ENCODE data around the gene PSG6. TPM values are rescaled to one million over a fixed set of nuclear protein-coding genes. Genes with fewer than 3 reads are reported as not detected.
"Not testable (repeated sequence)": the region's sequence is repeated elsewhere in the genome, so short reads cannot be mapped to it uniquely, and the experiment has no call there.

Gene PSG6
- total RNA-seq, 2 donors from 2014 or later: not detected

DNA sequence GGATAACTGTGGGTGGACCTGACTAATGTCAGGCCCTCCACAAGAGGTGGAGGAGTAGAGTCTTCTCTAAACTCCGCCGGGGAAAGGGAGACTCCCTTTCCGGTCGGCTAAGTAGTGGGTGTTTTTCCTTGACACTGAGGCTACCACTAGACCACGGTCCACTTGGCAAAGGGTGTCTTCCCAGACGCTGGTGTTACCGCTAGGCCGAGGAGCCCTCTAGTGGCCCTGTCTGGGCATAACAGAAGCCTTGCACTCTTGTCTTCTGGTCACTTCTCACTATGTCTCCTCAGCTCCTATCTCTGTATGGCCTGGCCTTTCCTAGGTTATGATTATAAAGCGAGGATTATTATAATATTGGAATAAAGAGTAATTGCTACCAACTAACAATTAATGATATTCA is 5.4 kb upstream of the PSG6 start:
- H3K4me3 Mint-ChIP-seq; H3K27ac Mint-ChIP-seq; H3K27me3 Mint-ChIP-seq; ATAC-seq; H3K36me3 Mint-ChIP-seq; DNase-seq (ENCODE audit: low spot score); H3K4me1 Mint-ChIP-seq (ENCODE audit: low read depth in 2 of 2); H3K9me3 Mint-ChIP-seq: not testable (repeated sequence)

DNA sequence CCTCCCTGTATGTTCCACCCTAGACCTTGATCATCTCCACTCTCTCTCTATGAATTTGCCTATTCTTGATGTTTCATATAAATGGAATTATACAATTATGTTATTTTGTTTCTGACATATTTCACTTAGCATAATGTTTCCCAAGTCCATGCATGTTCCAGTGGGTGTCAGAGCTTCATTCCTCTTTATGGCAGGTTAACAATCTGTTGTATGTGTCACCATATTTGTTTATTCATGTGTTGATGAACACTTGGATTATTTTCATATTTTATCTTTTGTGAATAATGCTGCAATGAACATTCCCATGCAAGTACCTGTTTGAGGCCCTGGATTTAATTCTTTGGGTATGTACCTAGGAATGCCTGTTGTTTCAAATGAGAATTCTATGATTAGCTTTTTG is 3.3 kb upstream of the PSG6 start:
- H3K27ac Mint-ChIP-seq; DNase-seq (ENCODE audit: low spot score); H3K36me3 Mint-ChIP-seq: not testable (repeated sequence)

DNA sequence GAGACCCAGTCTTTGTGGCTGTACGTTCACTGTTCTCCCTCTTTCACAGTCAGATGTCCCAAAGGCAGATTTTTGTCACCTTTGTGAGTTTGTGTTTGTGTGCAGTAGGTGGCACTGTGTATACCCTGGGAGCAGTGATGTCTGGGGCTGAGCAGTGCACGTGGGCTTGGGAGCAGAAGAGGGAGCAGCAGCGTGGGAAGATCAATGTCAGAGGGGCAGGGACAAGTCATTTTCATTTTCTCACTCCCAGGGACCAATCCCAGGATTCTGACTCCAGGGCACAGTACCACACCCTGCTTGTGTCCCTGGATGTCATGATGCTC is 2.0 kb upstream of the PSG6 start:
- no peaks in the 10 kb centered on the region for H3K4me1 Mint-ChIP-seq (ENCODE audit: low read depth in 2 of 2)
- H3K27ac Mint-ChIP-seq: no peak overlapping the region
- H3K4me3 Mint-ChIP-seq: no peak overlapping the region
- ATAC-seq: no peak
- H3K9me3 Mint-ChIP-seq: no peaks in the 10 kb centered on the region
- no peaks in the 10 kb centered on the region for H3K27me3 Mint-ChIP-seq
- no peaks in the 10 kb centered on the region for H3K36me3 Mint-ChIP-seq
- DNase-seq (ENCODE audit: low spot score): no peak

More for the DNA sequence above, 3.3 kb upstream of the PSG6 start:
- H3K27me3 Mint-ChIP-seq; H3K4me3 Mint-ChIP-seq; H3K4me1 Mint-ChIP-seq (ENCODE audit: low read depth in 2 of 2); ATAC-seq; H3K9me3 Mint-ChIP-seq: not testable (repeated sequence)

DNA sequence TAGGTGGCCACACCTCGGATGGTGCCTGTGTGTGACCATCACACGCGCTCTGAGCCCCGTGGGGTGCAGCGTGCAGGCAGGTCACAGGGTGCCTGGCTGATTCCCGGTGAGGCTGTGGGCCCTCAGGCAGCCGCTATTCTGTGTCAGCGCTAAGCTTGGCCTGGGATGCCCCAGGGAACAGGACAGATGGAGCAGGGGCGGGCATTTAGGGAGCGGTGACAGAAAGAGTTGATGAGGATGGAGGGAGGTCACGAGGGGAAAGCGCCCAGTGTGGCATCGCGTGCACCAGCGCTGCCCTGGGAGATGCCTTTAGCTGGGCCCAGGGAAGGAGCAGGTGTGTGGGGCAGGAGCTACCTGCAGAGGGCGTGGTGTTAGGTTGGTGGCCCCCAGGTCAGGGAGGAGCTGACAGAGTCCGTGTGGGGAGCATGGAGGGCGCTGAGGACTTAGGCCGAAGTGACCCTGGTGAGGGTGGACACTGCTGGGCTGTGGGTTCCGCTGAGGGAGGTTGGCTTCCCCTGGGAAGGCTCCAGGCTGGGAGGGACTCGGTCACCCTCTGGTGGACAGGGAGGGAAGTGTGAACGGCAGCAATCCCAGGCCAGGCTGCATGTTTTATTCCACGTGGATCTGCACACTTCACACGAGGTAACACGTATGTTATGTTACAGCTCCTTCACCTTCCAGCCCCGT is 1.5 kb upstream of the PSG6 start:
- not testable (repeated sequence) for H3K27ac Mint-ChIP-seq; DNase-seq (ENCODE audit: low spot score); ATAC-seq; H3K27me3 Mint-ChIP-seq; H3K9me3 Mint-ChIP-seq; H3K36me3 Mint-ChIP-seq; H3K4me1 Mint-ChIP-seq (ENCODE audit: low read depth in 2 of 2); H3K4me3 Mint-ChIP-seq

DNA sequence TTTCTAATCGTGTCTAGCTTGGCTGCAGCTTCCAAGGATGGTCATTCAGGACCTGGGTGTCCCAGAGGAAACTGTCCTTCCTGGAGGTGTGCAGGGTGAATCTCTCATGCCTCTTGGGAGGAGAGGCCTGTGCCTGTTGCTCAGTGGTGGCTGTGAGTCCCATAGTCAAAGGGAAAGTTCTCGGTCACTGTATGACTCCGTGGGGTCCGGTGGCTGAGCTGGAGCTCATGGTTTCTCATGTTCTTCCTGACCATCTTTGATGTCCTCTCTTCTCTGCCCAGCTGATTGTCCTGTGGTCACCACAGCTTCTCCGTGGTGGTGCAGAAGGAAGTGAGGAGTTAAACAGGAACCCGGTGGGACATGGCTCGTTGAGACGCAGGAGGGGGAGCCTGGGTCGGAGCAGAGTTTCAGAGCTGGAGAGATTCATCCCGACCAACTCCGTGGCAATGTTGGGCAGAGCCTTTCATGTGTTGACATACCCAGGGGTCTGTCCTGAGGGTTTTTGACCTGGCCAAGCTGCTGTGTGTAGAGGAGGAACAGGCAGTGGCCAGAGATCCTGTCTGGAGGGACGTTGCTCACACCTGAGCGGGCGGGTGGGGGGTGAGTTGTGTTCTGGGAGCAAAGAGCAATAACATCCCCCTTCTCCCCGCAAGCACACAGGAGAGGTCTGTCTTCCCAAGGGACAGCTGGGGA is 829 bp upstream of the PSG6 start:
- not testable (repeated sequence) for H3K4me1 Mint-ChIP-seq (ENCODE audit: low read depth in 2 of 2); H3K27me3 Mint-ChIP-seq; H3K9me3 Mint-ChIP-seq; H3K36me3 Mint-ChIP-seq; H3K27ac Mint-ChIP-seq; ATAC-seq; DNase-seq (ENCODE audit: low spot score); H3K4me3 Mint-ChIP-seq

DNA sequence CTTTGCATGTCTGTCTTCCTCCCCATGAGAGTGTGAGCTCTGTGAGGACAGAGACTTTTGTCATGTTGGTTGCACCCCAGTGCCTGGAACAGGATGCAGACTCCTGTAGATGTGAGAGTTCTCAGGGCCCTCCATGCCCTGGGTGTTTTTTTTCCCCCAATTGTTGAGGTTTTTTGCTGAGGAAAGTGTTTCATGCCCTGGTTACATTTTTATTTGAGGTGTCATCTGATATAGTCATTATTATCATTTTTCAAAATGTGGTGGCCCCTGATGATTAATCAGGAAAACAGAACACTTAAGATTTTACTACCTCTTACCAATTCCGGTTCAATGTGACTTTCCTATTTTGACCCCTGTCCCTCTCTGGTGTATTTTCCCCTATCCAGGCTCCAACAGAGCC is 763 bp downstream of the PSG6 start:
- not testable (repeated sequence) for DNase-seq (ENCODE audit: low spot score); ATAC-seq; H3K4me3 Mint-ChIP-seq; H3K27ac Mint-ChIP-seq; H3K9me3 Mint-ChIP-seq; H3K27me3 Mint-ChIP-seq; H3K36me3 Mint-ChIP-seq; H3K4me1 Mint-ChIP-seq (ENCODE audit: low read depth in 2 of 2)

DNA sequence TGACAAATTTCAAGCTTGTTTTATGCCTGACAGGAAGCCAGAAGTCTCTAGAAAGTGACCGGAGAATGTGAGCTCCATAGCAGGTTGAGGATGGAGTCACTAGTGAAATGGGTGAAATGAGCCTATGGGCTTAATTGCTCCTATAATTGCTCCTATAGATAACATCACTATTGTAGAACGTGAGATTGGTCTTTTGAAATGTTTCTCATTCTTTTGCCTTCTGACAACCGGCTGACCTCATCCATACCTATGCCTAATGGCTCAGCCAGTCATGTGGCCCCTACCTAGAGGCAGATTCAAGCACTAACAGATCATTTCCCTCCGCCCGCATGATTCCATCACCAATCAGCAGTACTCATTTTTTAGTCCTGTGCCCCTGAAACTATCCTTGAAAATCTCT is 4.2 kb downstream of the PSG6 start:
- not testable (repeated sequence) for H3K9me3 Mint-ChIP-seq; H3K4me1 Mint-ChIP-seq (ENCODE audit: low read depth in 2 of 2); H3K36me3 Mint-ChIP-seq; H3K27ac Mint-ChIP-seq; H3K4me3 Mint-ChIP-seq; DNase-seq (ENCODE audit: low spot score); ATAC-seq
- H3K27me3 Mint-ChIP-seq: peaks cover 0 to 18% of the 10 kb centered on the region in 2 donors

DNA sequence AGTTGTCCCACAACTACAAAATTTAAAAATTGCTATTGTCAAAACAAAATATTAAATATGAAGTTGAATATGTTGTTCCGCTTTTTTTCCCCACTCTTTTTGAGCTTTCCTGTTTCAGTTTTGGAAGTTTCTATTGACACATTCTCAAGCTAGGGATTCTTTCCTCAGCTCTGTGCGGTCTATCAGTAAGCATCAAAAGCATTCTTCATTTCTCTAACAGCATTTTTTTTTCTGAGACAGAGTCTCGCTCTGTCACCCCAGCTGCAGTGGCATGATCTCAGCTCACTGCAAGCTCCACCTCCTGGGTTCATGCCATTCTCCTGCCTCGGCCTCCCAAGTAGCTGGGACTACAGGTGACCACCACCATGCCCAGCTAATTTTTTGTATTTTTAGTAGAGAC is 4.8 kb downstream of the PSG6 start:
- H3K27me3 Mint-ChIP-seq: peaks cover 2 to 21% of the 10 kb centered on the region in 2 donors
- not testable (repeated sequence) for H3K27ac Mint-ChIP-seq; H3K9me3 Mint-ChIP-seq; DNase-seq (ENCODE audit: low spot score); H3K4me1 Mint-ChIP-seq (ENCODE audit: low read depth in 2 of 2); ATAC-seq; H3K36me3 Mint-ChIP-seq; H3K4me3 Mint-ChIP-seq

DNA sequence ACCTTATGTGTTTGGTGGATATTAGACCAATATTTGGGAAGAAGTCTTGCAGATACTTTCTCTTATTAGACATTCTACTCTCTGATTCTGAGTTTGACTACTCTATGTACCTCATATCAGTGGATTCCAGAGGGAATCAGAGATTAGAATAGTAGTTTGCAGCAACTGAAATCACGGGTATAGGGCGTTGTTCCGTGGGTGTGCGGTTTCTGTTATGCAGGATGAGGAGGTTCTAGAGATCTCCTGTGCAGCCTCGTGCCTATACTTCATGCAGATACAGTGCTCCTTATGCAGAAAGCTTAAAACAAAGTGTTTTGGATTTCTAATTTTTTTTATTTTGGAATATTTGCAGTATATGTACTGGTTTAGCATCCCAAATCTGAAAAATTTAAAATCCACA is 6.0 kb downstream of the PSG6 start:
- H3K4me3 Mint-ChIP-seq; H3K9me3 Mint-ChIP-seq; ATAC-seq; H3K36me3 Mint-ChIP-seq; H3K4me1 Mint-ChIP-seq (ENCODE audit: low read depth in 2 of 2); H3K27ac Mint-ChIP-seq; DNase-seq (ENCODE audit: low spot score): not testable (repeated sequence)
- H3K27me3 Mint-ChIP-seq: peaks cover 2 to 26% of the 10 kb centered on the region in 2 donors

DNA sequence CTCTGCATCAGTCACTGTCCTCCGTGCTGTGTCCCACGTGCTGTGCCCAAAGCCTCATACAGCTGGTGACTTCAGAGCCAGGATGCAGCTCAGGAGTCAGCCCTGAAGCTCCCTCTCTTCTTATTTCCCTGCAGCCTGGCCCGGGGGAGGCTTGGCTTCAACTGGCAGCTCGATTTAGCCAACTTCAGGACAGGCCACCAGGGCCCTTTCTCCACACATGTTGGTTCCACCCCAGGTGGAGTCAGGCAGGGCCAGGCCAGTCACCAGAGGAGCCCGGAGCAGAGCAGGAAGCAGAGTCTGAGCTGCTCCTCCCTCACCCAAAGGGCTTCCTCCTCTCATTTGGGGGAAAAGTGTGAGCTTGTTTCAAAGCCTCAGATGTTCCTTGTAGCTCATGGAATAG is 11.5 kb downstream of the PSG6 start:
- not testable (repeated sequence) for H3K36me3 Mint-ChIP-seq; ATAC-seq; H3K27ac Mint-ChIP-seq; H3K4me3 Mint-ChIP-seq; DNase-seq (ENCODE audit: low spot score); H3K9me3 Mint-ChIP-seq; H3K4me1 Mint-ChIP-seq (ENCODE audit: low read depth in 2 of 2)
- H3K27me3 Mint-ChIP-seq: peaks cover 16 to 50% of the 10 kb centered on the region in 2 donors

DNA sequence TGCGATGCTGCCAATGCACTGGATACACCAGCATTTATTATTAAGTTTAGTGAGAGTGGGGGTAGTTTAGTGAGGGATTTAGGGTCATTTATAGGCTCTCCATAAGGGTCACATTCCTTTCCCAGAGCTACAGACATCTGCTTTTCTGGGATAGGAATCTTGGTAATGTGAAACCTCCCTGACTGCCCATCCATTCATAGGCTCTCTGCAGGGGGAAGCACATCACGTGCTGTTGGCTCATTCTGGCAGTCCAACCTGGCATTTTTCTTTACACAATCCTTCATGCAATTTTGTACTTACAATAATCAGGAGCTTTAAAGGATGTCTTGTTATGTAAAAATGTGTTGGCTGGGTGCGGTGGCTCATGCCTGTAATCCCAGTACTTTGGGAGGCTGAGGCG is 17.1 kb downstream of the PSG6 start:
- H3K27ac Mint-ChIP-seq; DNase-seq (ENCODE audit: low spot score); H3K4me3 Mint-ChIP-seq; H3K4me1 Mint-ChIP-seq (ENCODE audit: low read depth in 2 of 2); ATAC-seq; H3K9me3 Mint-ChIP-seq; H3K36me3 Mint-ChIP-seq: not testable (repeated sequence)
- peaks cover 33 to 51% of the 10 kb centered on the region in 2 donors for H3K27me3 Mint-ChIP-seq

DNA sequence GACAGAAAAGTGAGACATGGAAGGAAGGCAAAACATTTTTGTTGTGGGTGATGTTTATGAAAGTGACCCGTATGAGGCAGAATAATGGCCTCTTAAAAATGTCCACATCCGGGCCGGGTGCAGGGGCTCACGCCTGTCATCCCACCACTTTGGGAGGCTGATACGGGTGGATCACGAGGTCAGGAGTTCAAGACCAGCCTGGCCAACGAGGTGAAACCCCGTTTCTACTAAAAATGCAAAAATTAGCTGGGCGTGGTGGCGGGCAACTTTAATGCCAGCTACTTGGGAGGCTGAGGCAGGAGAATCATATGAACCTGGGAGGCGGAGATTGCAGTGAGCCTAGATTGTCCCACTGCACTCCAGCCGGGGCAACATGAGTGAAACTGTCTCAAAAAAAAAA is 18.0 kb downstream of the PSG6 start:
- H3K27ac Mint-ChIP-seq; DNase-seq (ENCODE audit: low spot score); H3K36me3 Mint-ChIP-seq; H3K4me3 Mint-ChIP-seq; H3K4me1 Mint-ChIP-seq (ENCODE audit: low read depth in 2 of 2); ATAC-seq; H3K9me3 Mint-ChIP-seq: not testable (repeated sequence)
- peaks cover 30 to 45% of the 10 kb centered on the region in 2 donors for H3K27me3 Mint-ChIP-seq

DNA sequence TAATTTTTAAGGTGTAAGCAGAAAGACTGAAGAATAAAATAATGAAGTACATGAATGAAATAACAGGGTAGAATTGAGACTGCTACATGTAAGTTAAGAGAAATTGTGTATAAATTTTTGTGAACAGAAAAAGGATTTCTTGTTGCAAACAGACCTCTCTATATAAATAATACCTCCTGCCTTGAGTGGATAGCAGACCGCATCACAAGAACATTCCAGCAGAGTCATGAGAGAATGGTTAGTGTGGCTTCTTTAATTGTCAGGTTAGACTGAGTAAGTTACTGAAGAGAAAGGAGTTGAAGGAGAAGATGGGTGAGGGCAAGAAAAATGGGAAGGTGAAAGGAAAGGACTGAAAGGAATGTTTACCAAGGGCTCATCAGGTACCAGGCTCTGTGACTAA is 18.6 kb downstream of the PSG6 start:
- not testable (repeated sequence) for H3K9me3 Mint-ChIP-seq; DNase-seq (ENCODE audit: low spot score); H3K36me3 Mint-ChIP-seq; H3K4me1 Mint-ChIP-seq (ENCODE audit: low read depth in 2 of 2); H3K27ac Mint-ChIP-seq; ATAC-seq; H3K4me3 Mint-ChIP-seq
- peaks cover 30 to 43% of the 10 kb centered on the region in 2 donors for H3K27me3 Mint-ChIP-seq

DNA sequence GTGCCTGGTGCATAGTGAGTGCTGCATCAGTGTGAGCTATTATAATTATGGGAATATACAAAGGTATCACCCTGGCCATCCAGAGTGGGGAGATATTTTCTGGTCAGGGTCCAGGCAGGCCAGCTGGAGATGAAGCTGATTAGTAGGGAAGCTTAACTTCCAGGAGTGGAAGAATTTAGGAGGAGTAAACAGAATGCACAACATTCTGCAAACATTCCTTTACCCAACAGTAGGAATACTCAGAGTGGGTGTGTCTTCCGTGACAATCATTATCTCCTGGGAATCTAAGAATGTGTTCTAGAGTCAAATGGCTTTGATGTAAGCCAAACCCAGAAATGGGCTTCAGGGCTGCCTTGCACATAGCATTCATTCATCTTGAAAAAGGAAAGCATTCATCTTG is 19.0 kb downstream of the PSG6 start:
- ATAC-seq; H3K4me3 Mint-ChIP-seq; H3K36me3 Mint-ChIP-seq; DNase-seq (ENCODE audit: low spot score); H3K27ac Mint-ChIP-seq; H3K4me1 Mint-ChIP-seq (ENCODE audit: low read depth in 2 of 2); H3K9me3 Mint-ChIP-seq: not testable (repeated sequence)
- peaks cover 30 to 43% of the 10 kb centered on the region in 2 donors for H3K27me3 Mint-ChIP-seq

DNA sequence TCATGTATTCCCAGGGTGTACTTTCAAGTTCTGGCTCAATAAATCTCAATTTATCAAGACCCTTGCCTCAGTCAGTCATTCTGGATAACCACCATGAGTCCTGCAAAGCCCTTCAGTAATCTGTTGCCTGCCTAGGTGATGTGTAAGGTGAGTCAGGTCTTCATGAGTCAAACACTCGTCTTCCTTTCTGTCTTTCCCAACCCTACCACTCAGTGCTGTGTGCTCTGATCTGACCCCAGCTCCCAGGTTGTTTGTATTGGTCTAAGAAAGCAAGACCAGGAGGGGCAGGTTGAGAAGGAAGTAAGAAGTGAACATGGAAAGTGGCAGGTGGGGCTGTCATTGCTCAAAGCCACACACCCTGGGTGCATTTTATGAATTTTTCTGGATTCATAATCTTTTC is 20.0 kb downstream of the PSG6 start:
- H3K36me3 Mint-ChIP-seq; ATAC-seq; DNase-seq (ENCODE audit: low spot score); H3K4me1 Mint-ChIP-seq (ENCODE audit: low read depth in 2 of 2); H3K9me3 Mint-ChIP-seq; H3K27ac Mint-ChIP-seq; H3K4me3 Mint-ChIP-seq: not testable (repeated sequence)
- peaks cover 25 to 35% of the 10 kb centered on the region in 2 donors for H3K27me3 Mint-ChIP-seq
